Esophagus muscularis mucosa (tissue), 4 donors: Measurements from ENCODE around the gene DCC.

Source experiments
- EP300 ChIP-seq: sonication (generic); formaldehyde crosslinking; IDR thresholded peaks from one replicate; pipeline ENCODE4 v1.6.1; 2017; ENCODE audit warnings: antibody characterized with exemption
- POLR2AphosphoS5 ChIP-seq, 2 donors: sonication (generic); formaldehyde crosslinking; IDR thresholded peaks; one replicate each; pipeline ENCODE4 v1.6.1; 2017; ENCODE audit warnings: antibody characterized with exemption in 2 of 2
- TF ChIP-seq, protein P1 (sequence below), 3 experiments: fragments of 200-600 bp in 2 of 3; fragments of 450-650 bp in 1 of 3; sonication (generic) in 2 of 3; IDR thresholded peaks; one replicate each; pipeline ENCODE4 v1.5.1; 2017 to 2019; ENCODE audit warnings: antibody characterized with exemption in 3 of 3, mild to moderate bottlenecking in 2 of 3, moderate library complexity in 1 of 3

DNA sequence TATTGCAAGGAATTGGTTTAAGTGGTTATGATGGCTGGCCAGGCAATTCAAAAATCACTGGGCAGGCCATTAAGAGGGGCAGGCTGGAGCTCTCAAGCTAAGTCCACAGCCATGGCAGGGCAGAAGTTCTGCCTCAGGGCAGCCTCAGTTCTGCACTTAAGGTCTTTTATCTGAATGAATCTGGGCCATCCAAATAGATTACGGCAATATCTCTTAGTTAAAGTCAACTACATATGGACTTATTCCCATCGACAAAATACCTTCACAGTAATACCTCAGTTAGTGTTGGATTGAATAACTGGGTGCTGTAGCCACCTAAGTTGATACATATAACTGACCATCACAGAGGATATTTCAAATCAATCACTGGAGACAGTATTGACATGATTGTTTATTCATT lies 979.6 kb downstream of the DCC start:
- TF ChIP-seq POLR2AphosphoS5 (IDR thresholded peaks at IDR 0.05) (no peak), EP300 (no peak)
- TF ChIP-seq, protein P1, sequence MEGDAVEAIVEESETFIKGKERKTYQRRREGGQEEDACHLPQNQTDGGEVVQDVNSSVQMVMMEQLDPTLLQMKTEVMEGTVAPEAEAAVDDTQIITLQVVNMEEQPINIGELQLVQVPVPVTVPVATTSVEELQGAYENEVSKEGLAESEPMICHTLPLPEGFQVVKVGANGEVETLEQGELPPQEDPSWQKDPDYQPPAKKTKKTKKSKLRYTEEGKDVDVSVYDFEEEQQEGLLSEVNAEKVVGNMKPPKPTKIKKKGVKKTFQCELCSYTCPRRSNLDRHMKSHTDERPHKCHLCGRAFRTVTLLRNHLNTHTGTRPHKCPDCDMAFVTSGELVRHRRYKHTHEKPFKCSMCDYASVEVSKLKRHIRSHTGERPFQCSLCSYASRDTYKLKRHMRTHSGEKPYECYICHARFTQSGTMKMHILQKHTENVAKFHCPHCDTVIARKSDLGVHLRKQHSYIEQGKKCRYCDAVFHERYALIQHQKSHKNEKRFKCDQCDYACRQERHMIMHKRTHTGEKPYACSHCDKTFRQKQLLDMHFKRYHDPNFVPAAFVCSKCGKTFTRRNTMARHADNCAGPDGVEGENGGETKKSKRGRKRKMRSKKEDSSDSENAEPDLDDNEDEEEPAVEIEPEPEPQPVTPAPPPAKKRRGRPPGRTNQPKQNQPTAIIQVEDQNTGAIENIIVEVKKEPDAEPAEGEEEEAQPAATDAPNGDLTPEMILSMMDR (IDR thresholded peaks at IDR 0.05): no peak
